ENCODE measurements around the gene IPCEF1. TPM values are rescaled to one million over a fixed set of nuclear protein-coding genes. Genes with fewer than 3 reads are reported as not detected.
"Not testable (repeated sequence)": the region's sequence is repeated elsewhere in the genome, so short reads cannot be mapped to it uniquely, and the experiment has no call there.

Gene IPCEF1
- total RNA-seq, 4 donors from 2014 or later = 0.37 to 8.7 (median 3.8) TPM

- H3K9me3 ChIP-seq = no peaks in the 10 kb centered on the region
- in situ Hi-C loops (cut with MboI; ENCODE audit: low pct_ligation_motif_present in 1 of 4, low pct_unique_long_range_greater_than_20kb in 1 of 4, low sequenced_read_pairs in 3 of 4) = no loop called here
- TF ChIP-seq POLR2A (IDR thresholded peaks at IDR 0.05) = no peak
- no peak for TF ChIP-seq EP300 (IDR thresholded peaks at IDR 0.05; ENCODE audit: low read depth)
- no peak for TF ChIP-seq CTCF (IDR thresholded peaks at IDR 0.05)
- no peak for TF ChIP-seq POLR2AphosphoS5 (IDR thresholded peaks at IDR 0.05)
- no peak overlapping the region for H3K4me3 ChIP-seq
- H3K4me1 ChIP-seq = no peaks in the 10 kb centered on the region
- no peak overlapping the region for H3K27ac ChIP-seq
- 87 to 88% methylated on average over 8 to 13 of the region's 13 CpGs for WGBS, 2 donors (ENCODE audit: low coverage in 1 of 2)
- intact Hi-C loops (cut with DNase I; ENCODE audit: low total_unique reads) = no loop called here
- H3K27me3 ChIP-seq = no peaks in the 10 kb centered on the region
- no peaks in the 10 kb centered on the region for H3K36me3 ChIP-seq
- DNase-seq = no peak
Observed at GRCh38 chr6:154242617-154243357, 113.8 kb downstream of the IPCEF1 start.

GRCh38 chr6:154241581-154241980 lies 115.0 kb downstream of the IPCEF1 start:
- no peak overlapping the region for H3K27ac ChIP-seq
- no peak for TF ChIP-seq EP300 (IDR thresholded peaks at IDR 0.05; ENCODE audit: low read depth)
- no peak for TF ChIP-seq CTCF (IDR thresholded peaks at IDR 0.05)
- no peak for TF ChIP-seq POLR2AphosphoS5 (IDR thresholded peaks at IDR 0.05)
- no peak for TF ChIP-seq POLR2A (IDR thresholded peaks at IDR 0.05)
- DNase-seq = no peak
- H3K9me3 ChIP-seq = no peaks in the 10 kb centered on the region
- WGBS, 2 donors (ENCODE audit: low coverage in 1 of 2) = 89% methylated on average over 8 of the region's 8 CpGs
- no peak overlapping the region for H3K4me3 ChIP-seq
- intact Hi-C loops (cut with DNase I; ENCODE audit: low total_unique reads) (no loop called here), in situ Hi-C loops (cut with MboI; ENCODE audit: low pct_ligation_motif_present in 1 of 4, low pct_unique_long_range_greater_than_20kb in 1 of 4, low sequenced_read_pairs in 3 of 4) (no loop called here)
- no peaks in the 10 kb centered on the region for H3K4me1 ChIP-seq
- no peaks in the 10 kb centered on the region for H3K36me3 ChIP-seq
- H3K27me3 ChIP-seq = no peaks in the 10 kb centered on the region

GRCh38 chr6:154241061-154241460 lies 115.5 kb downstream of the IPCEF1 start:
- H3K4me3 ChIP-seq; H3K27ac ChIP-seq; H3K9me3 ChIP-seq; DNase-seq; H3K4me1 ChIP-seq; intact Hi-C loops (cut with DNase I; ENCODE audit: low total_unique reads); H3K27me3 ChIP-seq; in situ Hi-C loops (cut with MboI; ENCODE audit: low pct_ligation_motif_present in 1 of 4, low pct_unique_long_range_greater_than_20kb in 1 of 4, low sequenced_read_pairs in 3 of 4); H3K36me3 ChIP-seq: not testable (repeated sequence)
- WGBS, 2 donors (ENCODE audit: low coverage in 1 of 2) = 95 to 99% methylated on average over 9 to 11 of the region's 11 CpGs

GRCh38 chr6:154239392-154239791 lies 117.2 kb downstream of the IPCEF1 start:
- H3K9me3 ChIP-seq = no peaks in the 10 kb centered on the region

GRCh38 chr6:154238831-154239230 lies 117.8 kb downstream of the IPCEF1 start:
- H3K27me3 ChIP-seq = no peaks in the 10 kb centered on the region
- H3K27ac ChIP-seq = no peak overlapping the region
- no peak for TF ChIP-seq POLR2A (IDR thresholded peaks at IDR 0.05)
- TF ChIP-seq CTCF (IDR thresholded peaks at IDR 0.05) = no peak
- TF ChIP-seq POLR2AphosphoS5 (IDR thresholded peaks at IDR 0.05) = no peak
- TF ChIP-seq EP300 (IDR thresholded peaks at IDR 0.05; ENCODE audit: low read depth) = no peak
- H3K4me1 ChIP-seq = no peaks in the 10 kb centered on the region
- no peaks in the 10 kb centered on the region for H3K36me3 ChIP-seq
- H3K9me3 ChIP-seq = no peaks in the 10 kb centered on the region
- no peak for DNase-seq
- intact Hi-C loops (cut with DNase I; ENCODE audit: low total_unique reads) = no loop called here
- H3K4me3 ChIP-seq = no peak overlapping the region
- 84 to 96% methylated on average over 2 of the region's 2 CpGs for WGBS, 2 donors (ENCODE audit: low coverage in 1 of 2)
- in situ Hi-C loops (cut with MboI; ENCODE audit: low pct_ligation_motif_present in 1 of 4, low pct_unique_long_range_greater_than_20kb in 1 of 4, low sequenced_read_pairs in 3 of 4) = no loop called here

More at GRCh38 chr6:154239392-154239791, 117.2 kb downstream of the IPCEF1 start:
- in situ Hi-C loops (cut with MboI; ENCODE audit: low pct_ligation_motif_present in 1 of 4, low pct_unique_long_range_greater_than_20kb in 1 of 4, low sequenced_read_pairs in 3 of 4) (no loop called here), intact Hi-C loops (cut with DNase I; ENCODE audit: low total_unique reads) (no loop called here)
- TF ChIP-seq POLR2AphosphoS5 (IDR thresholded peaks at IDR 0.05) = no peak
- no peak for TF ChIP-seq POLR2A (IDR thresholded peaks at IDR 0.05)
- Histone ChIP-seq H3K4me1 (no peaks in the 10 kb centered on the region), H3K27ac (no peak overlapping the region), H3K4me3 (no peak overlapping the region), H3K27me3 (no peaks in the 10 kb centered on the region), H3K36me3 (no peaks in the 10 kb centered on the region)
- no peak for DNase-seq
- 58 to 90% methylated on average over 4 to 7 of the region's 7 CpGs for WGBS, 2 donors (ENCODE audit: low coverage in 1 of 2)

All from transverse colon (tissue), 4 donors.